Measurements from ENCODE around the gene CAVIN2. TPM values are rescaled to one million over a fixed set of nuclear protein-coding genes. Genes with fewer than 3 reads are reported as not detected.

CAVIN2 gene
- total and polyA plus RNA-seq, 9 of the 15 experiments (the other 6 are each of a cell fraction or from before 2014, with no cell fraction given), result 20.6 to 92.4 (median 69.0) TPM

- Histone ChIP-seq H3K9ac (ENCODE audit: insufficient read depth in 1 of 2, low read depth in 2 of 2, low read length in 2 of 2) (no peak overlapping the region), H4K20me1 (replicated peaks; ENCODE audit: control insufficient read depth, insufficient read depth, low read length) (no peaks in the 10 kb centered on the region), H3K27me3 (ENCODE audit: control insufficient read depth in 2 of 2, insufficient read depth in 2 of 2, low read length in 2 of 2) (no peaks in the 10 kb centered on the region), H3K4me3 (no peak overlapping the region), H3K79me2 (ENCODE audit: control insufficient read depth, insufficient read depth, low read length) (0 out of 3 replicates have a peak, but pooled peaks cover 4% of the 10 kb centered on the region), H3K36me3 (ENCODE audit: control insufficient read depth, insufficient read depth, low read length) (no peaks in the 10 kb centered on the region), H3K4me1 (replicated peaks in 1 of 2; ENCODE audit: control insufficient read depth in 2 of 2, insufficient read depth in 2 of 2, low read length in 2 of 2) (no peaks in the 10 kb centered on the region; a peak in 1 of 5 replicates), H3K9me1 (ENCODE audit: control insufficient read depth, insufficient read depth, low read length) (no peaks in the 10 kb centered on the region), H3K27ac (ENCODE audit: extremely low read depth, low read depth, low read length) (no peak overlapping the region), H3K4me2 (ENCODE audit: insufficient read depth, low read length) (no peak overlapping the region), H3K9me3 (replicated peaks; ENCODE audit: control insufficient read depth, insufficient read depth, low read depth, low read length) (no peaks in the 10 kb centered on the region), H2AFZ (ENCODE audit: low read depth, low read length) (no peak overlapping the region)
- no peak for ATAC-seq
- no peak for TF ChIP-seq HDAC1 (IDR thresholded peaks at IDR 0.05)
- no peak for TF ChIP-seq ZNF184 (CRISPR knock-in tag; IDR thresholded peaks at IDR 0.05)
- no peak for TF ChIP-seq MAFG (tag; conservative IDR thresholded peaks at IDR 0.05)
- peak; percentile 31; the same call in 1 of the 2 replicates for TF ChIP-seq SPI1 (IDR thresholded peaks at IDR 0.05; ENCODE audit: borderline replicate concordance, low read depth, low read length)
- no peak for TF ChIP-seq ARID3B (CRISPR knock-in tag; IDR thresholded peaks at IDR 0.05; ENCODE audit: borderline replicate concordance)
- TF ChIP-seq NR1H2 (CRISPR knock-in tag; IDR thresholded peaks at IDR 0.05), result no peak
- TF ChIP-seq MBD1 (CRISPR knock-in tag; IDR thresholded peaks at IDR 0.05), result no peak
- no peak for TF ChIP-seq MNT (conservative IDR thresholded peaks at IDR 0.05)
- CTCF ChIA-PET (ENCODE audit: low intra/inter-chr PET ratio), result no interaction called here
- intact Hi-C loops (cut with micrococcal nuclease) (no loop called here), in situ Hi-C loops (cut with MboI) (no loop called here)
- POLR2A ChIA-PET, result no interaction called here
- 88% methylated on average over 2 of the region's 2 CpGs for WGBS (ENCODE audit: insufficient coverage, low coverage, missing lambda C conversion rate)
- no peak for DNase-seq (ENCODE audit: extremely low read depth in 1 of 4, low spot score in 3 of 4)
- BruUV-seq (replicated peaks), result no TSS peak
- no peak for FAIRE-seq
These were observed 43.0 kb upstream of the CAVIN2 start for GRCh38 chr2:191889931-191890330.

All from K562 (cell line).